Fibroblast of lung (primary cell): ENCODE results near the gene LRRC55. TPM values are rescaled to one million over a fixed set of nuclear protein-coding genes. Genes with fewer than 3 reads are reported as not detected.

ENCODE experiments used
- DNase-seq, 2 donors: peaks; one replicate each; pipeline versions ENCODE4 v3.0.0 to v3.0.0-alpha.2; 2010; ENCODE audit warnings: low read depth in 2 of 2
- H2AFZ ChIP-seq: 2 replicates; pipeline ENCODE4 v1.5.1; 2012; ENCODE audit warnings: low read length, control low read depth, inconsistent platforms
- H3K27ac ChIP-seq: 2 replicates; pipeline ENCODE4 v1.5.1; 2011; ENCODE audit warnings: low read length, control low read depth; ENCODE audit not compliant: insufficient read depth
- H3K27me3 ChIP-seq: 2 replicates; pipeline ENCODE4 v1.5.1; 2011; ENCODE audit warnings: mild to moderate bottlenecking, low read length; ENCODE audit not compliant: control insufficient read depth, insufficient read depth
- H3K36me3 ChIP-seq: 2 replicates; pipeline ENCODE4 v1.5.1; 2011; ENCODE audit warnings: low read length; ENCODE audit not compliant: control insufficient read depth, insufficient read depth
- H3K4me1 ChIP-seq: 2 replicates; pipeline ENCODE4 v1.5.1; 2011; ENCODE audit warnings: low read length; ENCODE audit not compliant: control insufficient read depth, insufficient read depth; ENCODE audit errors: extremely low read depth
- H3K4me2 ChIP-seq: 2 replicates; pipeline ENCODE4 v1.5.1; 2011; ENCODE audit warnings: low read length, control low read depth; ENCODE audit not compliant: insufficient read depth; ENCODE audit errors: extremely low read depth
- H3K4me3 ChIP-seq, 4 experiments: fragments of 200-600 bp in 1 of 4; sonication (generic) in 1 of 4; replicated peaks in 1 of 4; 2 replicates each; pipeline ENCODE4 v1.5.1; 2011 to 2016; ENCODE audit warnings: low read length in 4 of 4, low read depth in 3 of 4, mild to moderate bottlenecking in 3 of 4, control low read depth in 2 of 4, inconsistent platforms in 1 of 4, mixed read lengths in 1 of 4; ENCODE audit not compliant: insufficient read depth in 1 of 4; ENCODE audit errors: control extremely low read depth in 1 of 4
- H3K79me2 ChIP-seq: 2 replicates; pipeline ENCODE4 v1.5.1; 2012; ENCODE audit warnings: mild to moderate bottlenecking, low read length, inconsistent platforms; ENCODE audit not compliant: control insufficient read depth, insufficient read depth
- H3K9ac ChIP-seq: 2 replicates; pipeline ENCODE4 v1.5.1; 2011; ENCODE audit warnings: mild to moderate bottlenecking, low read length, control low read depth; ENCODE audit not compliant: insufficient read depth
- H3K9me3 ChIP-seq: 2 replicates; pipeline ENCODE4 v1.5.1; 2012; ENCODE audit warnings: low read depth, low read length; ENCODE audit not compliant: control insufficient read depth, insufficient read depth
- H4K20me1 ChIP-seq: 2 replicates; pipeline ENCODE4 v1.5.1; 2011; ENCODE audit warnings: low read length; ENCODE audit not compliant: control insufficient read depth, insufficient read depth; ENCODE audit errors: extremely low read depth
- CTCF ChIP-seq, 2 donors: IDR thresholded peaks in 1 of 2; conservative IDR thresholded peaks in 1 of 2; 1 replicate in 1 of 2; 2 replicates in 1 of 2; pipeline ENCODE4 v1.5.1; 2011 to 2012; ENCODE audit warnings: low read length in 2 of 2, control low read depth in 1 of 2, inconsistent platforms in 1 of 2, low read depth in 1 of 2, mild to moderate bottlenecking in 1 of 2
- EZH2 ChIP-seq: IDR thresholded peaks from 2 replicates; pipeline ENCODE4 v1.5.1; 2012; ENCODE audit warnings: low read length, control low read depth, mild to moderate bottlenecking; ENCODE audit errors: missing control alignments
- polyA plus RNA-seq, 2 donors: library from polyadenylated mRNA; depleted of rRNA in 1 of 2; stranded (reverse) in 1 of 2; unstranded in 1 of 2; fragments of >200 nt; gene quantifications; 2 replicates each; pipeline ENCODE4 v1.2.1, GENCODE V29; 2011 to 2012; ENCODE audit warnings: missing spikeins in 1 of 2
- total RNA-seq: library from RNA; depleted of rRNA; stranded (reverse); fragments of >200 nt; gene quantifications from 2 replicates; pipeline ENCODE4 v1.2.1, GENCODE V29; 2014

The LRRC55 gene
- total and polyA plus RNA-seq, 2 donors (not counting 1 experiment from before 2014, with no cell fraction given): not detected

DNA sequence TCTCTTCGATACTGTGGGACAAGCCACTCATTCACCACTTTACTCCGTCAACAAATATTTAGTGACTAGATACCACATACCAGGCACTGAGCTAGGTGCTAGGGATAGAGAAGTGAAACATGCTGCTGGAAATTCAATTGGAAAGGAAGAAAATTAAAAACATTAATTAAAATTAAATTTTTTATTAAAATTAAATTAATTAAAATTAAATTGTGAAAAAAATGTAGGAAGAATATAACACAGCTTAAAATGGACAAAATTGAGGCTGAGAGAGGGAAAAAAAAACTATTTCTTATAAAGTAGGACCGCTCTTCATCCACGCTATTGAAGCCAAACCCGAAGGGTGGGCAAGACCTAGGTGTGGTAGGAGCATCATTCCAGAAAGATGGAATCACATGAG, 23.6 kb upstream of the LRRC55 start:
- no peak for DNase-seq
- Histone ChIP-seq H3K4me3 (no peak overlapping the region), H4K20me1 (no peaks in the 10 kb centered on the region), H3K9me3 (no peaks in the 10 kb centered on the region), H3K27ac (no peak overlapping the region), H3K36me3 (no peaks in the 10 kb centered on the region), H2AFZ (no peak overlapping the region), H3K9ac (no peak overlapping the region), H3K4me2 (no peak overlapping the region), H3K79me2 (no peaks in the 10 kb centered on the region), H3K4me1 (no peaks in the 10 kb centered on the region), H3K27me3 (no peaks in the 10 kb centered on the region)
- no peak for TF ChIP-seq EZH2
- no peak for TF ChIP-seq CTCF (conservative IDR thresholded peaks at IDR 0.05 in 1 of 2, IDR thresholded peaks at IDR 0.05 in 1 of 2; ENCODE audit: low read depth in 1 of 2, low read length in 2 of 2)

DNA sequence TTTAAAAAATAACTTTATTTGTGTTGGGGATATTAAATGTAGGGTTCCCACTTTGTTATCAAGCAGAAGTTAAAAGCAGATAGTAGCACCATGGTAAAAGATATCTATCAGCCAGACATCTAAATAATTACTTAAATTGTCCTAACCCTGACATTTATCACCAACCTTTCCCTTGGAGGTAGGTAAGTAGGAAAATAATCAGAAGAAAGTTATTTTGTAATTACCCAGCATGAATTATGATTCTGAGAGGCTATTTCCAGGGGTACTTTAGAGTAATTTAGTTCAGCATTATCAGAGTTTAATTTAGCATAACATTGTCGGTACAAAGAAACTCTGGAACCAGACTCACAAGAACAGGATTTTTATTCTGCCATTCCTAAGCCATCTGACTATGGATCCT, 23.2 kb upstream of the LRRC55 start:
- Histone ChIP-seq H3K27me3 (no peaks in the 10 kb centered on the region), H2AFZ (no peak overlapping the region), H3K9ac (no peak overlapping the region), H3K27ac (no peak overlapping the region), H3K9me3 (no peaks in the 10 kb centered on the region), H4K20me1 (no peaks in the 10 kb centered on the region), H3K4me3 (no peak overlapping the region), H3K4me2 (no peak overlapping the region), H3K4me1 (no peaks in the 10 kb centered on the region), H3K36me3 (no peaks in the 10 kb centered on the region), H3K79me2 (no peaks in the 10 kb centered on the region)
- no peak for DNase-seq
- TF ChIP-seq EZH2: no peak
- TF ChIP-seq CTCF (conservative IDR thresholded peaks at IDR 0.05 in 1 of 2, IDR thresholded peaks at IDR 0.05 in 1 of 2; ENCODE audit: low read depth in 1 of 2, low read length in 2 of 2): no peak

DNA sequence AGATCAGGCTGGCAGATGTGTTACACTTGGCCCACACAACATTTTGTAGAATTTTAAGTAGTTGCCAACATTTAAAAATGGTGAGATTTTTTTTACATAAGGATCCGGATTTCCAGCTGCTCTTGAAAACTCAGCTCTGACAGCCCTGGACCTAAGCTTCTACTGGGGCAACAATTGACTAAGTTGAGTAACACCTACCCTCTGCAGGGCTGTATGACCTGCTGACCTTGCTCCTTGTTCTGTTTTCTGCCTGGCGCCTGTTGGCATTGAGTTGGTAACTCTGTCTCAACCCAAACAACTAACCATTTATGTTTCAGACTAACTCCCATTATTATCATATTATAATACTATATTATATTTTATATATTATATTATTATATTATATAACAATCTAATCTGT, 21.1 kb upstream of the LRRC55 start:
- no peaks in the 10 kb centered on the region for H4K20me1 ChIP-seq
- no peak overlapping the region for H3K9ac ChIP-seq
- no peak overlapping the region for H3K27ac ChIP-seq
- TF ChIP-seq CTCF (conservative IDR thresholded peaks at IDR 0.05 in 1 of 2, IDR thresholded peaks at IDR 0.05 in 1 of 2; ENCODE audit: low read depth in 1 of 2, low read length in 2 of 2): no peak
- TF ChIP-seq EZH2: no peak
- DNase-seq: no peak
- H3K4me3 ChIP-seq: no peak overlapping the region
- no peaks in the 10 kb centered on the region for H3K27me3 ChIP-seq
- H3K9me3 ChIP-seq: no peaks in the 10 kb centered on the region
- no peaks in the 10 kb centered on the region for H3K4me1 ChIP-seq
- H2AFZ ChIP-seq: no peak overlapping the region
- H3K79me2 ChIP-seq: no peaks in the 10 kb centered on the region
- H3K4me2 ChIP-seq: no peak overlapping the region
- no peaks in the 10 kb centered on the region for H3K36me3 ChIP-seq
